Measurements from ENCODE around the gene SOX6.

The SOX6 gene

GRCh38 chr11:16088774-16089173 lies 267.6 kb downstream of the SOX6 start:
- no peak for TF ChIP-seq CTCF (conservative IDR thresholded peaks at IDR 0.05)
- H3K27ac ChIP-seq, result no peak overlapping the region

- no peak overlapping the region for H3K27ac ChIP-seq
- no peak for TF ChIP-seq CTCF (conservative IDR thresholded peaks at IDR 0.05)
These were observed 268.5 kb downstream of the SOX6 start for GRCh38 chr11:16087886-16088285.

- no peak for TF ChIP-seq CTCF (conservative IDR thresholded peaks at IDR 0.05)
- no peak overlapping the region for H3K27ac ChIP-seq
These were observed 270.0 kb downstream of the SOX6 start for GRCh38 chr11:16086229-16086819.

- H3K27ac ChIP-seq, result peak overlapping the region; percentile 46; the same call in 1 of the 2 replicates
- no peak for TF ChIP-seq CTCF (conservative IDR thresholded peaks at IDR 0.05)
These were observed 274.0 kb downstream of the SOX6 start for GRCh38 chr11:16082095-16083055.

GRCh38 chr11:16081382-16082094 lies 274.8 kb downstream of the SOX6 start:
- H3K27ac ChIP-seq, result peak overlapping the region; percentile 46; the same call in 1 of the 2 replicates
- TF ChIP-seq CTCF (conservative IDR thresholded peaks at IDR 0.05), result no peak

GRCh38 chr11:16080688-16081381 lies 275.5 kb downstream of the SOX6 start:
- H3K27ac ChIP-seq, result no peak overlapping the region

More at GRCh38 chr11:16080688-16081381, 275.5 kb downstream of the SOX6 start:
- no peak for TF ChIP-seq CTCF (conservative IDR thresholded peaks at IDR 0.05)
